KOPT-K1 (cell line): ENCODE measurements around the gene RASSF3.

ENCODE experiments used
- H3K27ac ChIP-seq: fragments of 200-600 bp; sonication (generic); 2 replicates; pipeline ENCODE4 v1.5.1; 2016; ENCODE audit warnings: antibody characterized with exemption, mild to moderate bottlenecking, low read depth, low read length; ENCODE audit not compliant: poor library complexity, severe bottlenecking
- H3K36me3 ChIP-seq: fragments of 200-600 bp; sonication (generic); 2 replicates; pipeline ENCODE4 v1.5.1; 2017; ENCODE audit warnings: antibody characterized with exemption, mild to moderate bottlenecking, low read length, moderate library complexity; ENCODE audit not compliant: insufficient read depth
- H3K9me3 ChIP-seq: fragments of 200-600 bp; sonication (generic); 2 replicates; pipeline ENCODE4 v1.5.1; 2017; ENCODE audit warnings: antibody characterized with exemption, low read length, mild to moderate bottlenecking; ENCODE audit not compliant: insufficient read depth, poor library complexity, severe bottlenecking

The RASSF3 gene

GRCh38 chr12:64610079-64610659 lies at the start of gene RASSF3:
Gene RASSF3, plus strand, starts transcription at chr12:64610495. Its CDS starts 138 bp downstream, at chr12:64610633.
- H3K9me3 ChIP-seq: no peaks in the 10 kb centered on the region
- peak within 1 kb of the TSS; percentile 71 for H3K27ac ChIP-seq
- H3K36me3 ChIP-seq: peaks cover 4% of the 10 kb centered on the region

GRCh38 chr12:64561302-64562136 lies 48.8 kb upstream of the RASSF3 start:
- no peak overlapping the region for H3K27ac ChIP-seq
- H3K36me3 ChIP-seq: no peaks in the 10 kb centered on the region
- no peaks in the 10 kb centered on the region for H3K9me3 ChIP-seq

GRCh38 chr12:64566122-64566521 lies 44.2 kb upstream of the RASSF3 start:
- no peaks in the 10 kb centered on the region for H3K9me3 ChIP-seq
- H3K36me3 ChIP-seq: no peaks in the 10 kb centered on the region
- H3K27ac ChIP-seq: no peak overlapping the region

- H3K9me3 ChIP-seq: no peaks in the 10 kb centered on the region
- H3K36me3 ChIP-seq: no peaks in the 10 kb centered on the region
- H3K27ac ChIP-seq: no peak overlapping the region
Measured at GRCh38 chr12:64566831-64567517, 43.3 kb upstream of the RASSF3 start.

GRCh38 chr12:64567570-64567969 lies 42.7 kb upstream of the RASSF3 start:
- H3K9me3 ChIP-seq: no peaks in the 10 kb centered on the region
- H3K27ac ChIP-seq: no peak overlapping the region
- no peaks in the 10 kb centered on the region for H3K36me3 ChIP-seq

- H3K9me3 ChIP-seq: no peaks in the 10 kb centered on the region
- H3K36me3 ChIP-seq: no peaks in the 10 kb centered on the region
- H3K27ac ChIP-seq: no peak overlapping the region
Measured at GRCh38 chr12:64568298-64568697, 42.0 kb upstream of the RASSF3 start.

- H3K9me3 ChIP-seq: peaks cover 9% of the 10 kb centered on the region
- no peak overlapping the region for H3K27ac ChIP-seq
- no peaks in the 10 kb centered on the region for H3K36me3 ChIP-seq
Measured at GRCh38 chr12:64569923-64570691, 40.2 kb upstream of the RASSF3 start.

GRCh38 chr12:64571411-64571810 lies 38.9 kb upstream of the RASSF3 start:
- Histone ChIP-seq H3K36me3 (no peaks in the 10 kb centered on the region), H3K27ac (no peak overlapping the region), H3K9me3 (peaks cover 13% of the 10 kb centered on the region)

- Histone ChIP-seq H3K36me3 (no peaks in the 10 kb centered on the region), H3K27ac (no peak overlapping the region), H3K9me3 (peaks cover 13% of the 10 kb centered on the region)
Measured at GRCh38 chr12:64572241-64572640, 38.1 kb upstream of the RASSF3 start.

- Histone ChIP-seq H3K36me3 (no peaks in the 10 kb centered on the region), H3K9me3 (peaks cover 13% of the 10 kb centered on the region), H3K27ac (no peak overlapping the region)
Measured at GRCh38 chr12:64574837-64575236, 35.5 kb upstream of the RASSF3 start.

GRCh38 chr12:64577046-64577445 lies 33.2 kb upstream of the RASSF3 start:
- H3K27ac ChIP-seq: no peak overlapping the region
- H3K9me3 ChIP-seq: peaks cover 13% of the 10 kb centered on the region
- H3K36me3 ChIP-seq: no peaks in the 10 kb centered on the region

GRCh38 chr12:64578566-64578965 lies 31.7 kb upstream of the RASSF3 start:
- Histone ChIP-seq H3K36me3 (no peaks in the 10 kb centered on the region), H3K9me3 (peaks cover 13% of the 10 kb centered on the region), H3K27ac (no peak overlapping the region)

GRCh38 chr12:64580681-64581080 lies 29.6 kb upstream of the RASSF3 start:
- H3K36me3 ChIP-seq: no peaks in the 10 kb centered on the region
- no peak overlapping the region for H3K27ac ChIP-seq
- no peaks in the 10 kb centered on the region for H3K9me3 ChIP-seq

GRCh38 chr12:64582114-64582513 lies 28.2 kb upstream of the RASSF3 start:
- no peak overlapping the region for H3K27ac ChIP-seq
- no peaks in the 10 kb centered on the region for H3K36me3 ChIP-seq

GRCh38 chr12:64582862-64583261 lies 27.4 kb upstream of the RASSF3 start:
- Histone ChIP-seq H3K27ac (no peak overlapping the region), H3K36me3 (no peaks in the 10 kb centered on the region), H3K9me3 (no peaks in the 10 kb centered on the region)

More at GRCh38 chr12:64582114-64582513, 28.2 kb upstream of the RASSF3 start:
- no peaks in the 10 kb centered on the region for H3K9me3 ChIP-seq
